GM21515 (cell line): ENCODE data around the gene BBOX1.
"Not testable (repeated sequence)": the region's sequence is repeated elsewhere in the genome, so short reads cannot be mapped to it uniquely, and the experiment has no call there.

Experiments
- ATAC-seq: cut with Tn5 transposase; IDR thresholded peaks from one replicate; pipeline ENCODE4 v1.9.1; 2021; ENCODE audit not compliant: unreplicated experiment

Gene BBOX1

DNA sequence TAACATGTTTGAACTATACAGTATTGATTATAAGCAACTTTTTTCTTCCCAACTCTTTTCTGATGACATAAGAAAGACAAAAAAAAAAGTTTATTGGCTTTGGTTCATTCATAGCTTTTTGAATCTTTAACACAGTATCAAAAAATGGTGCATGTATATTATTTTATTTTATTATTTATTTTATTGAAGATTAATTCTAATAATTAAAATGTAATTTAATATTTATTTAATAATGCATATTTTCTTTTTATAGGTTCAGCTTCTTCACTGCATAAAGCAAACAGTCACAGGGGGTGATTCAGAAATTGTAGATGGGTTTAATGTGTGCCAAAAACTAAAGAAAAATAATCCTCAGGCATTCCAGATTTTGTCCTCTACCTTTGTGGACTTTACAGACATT, 78.8 kb downstream of the BBOX1 start:
- ATAC-seq, result no peak

DNA sequence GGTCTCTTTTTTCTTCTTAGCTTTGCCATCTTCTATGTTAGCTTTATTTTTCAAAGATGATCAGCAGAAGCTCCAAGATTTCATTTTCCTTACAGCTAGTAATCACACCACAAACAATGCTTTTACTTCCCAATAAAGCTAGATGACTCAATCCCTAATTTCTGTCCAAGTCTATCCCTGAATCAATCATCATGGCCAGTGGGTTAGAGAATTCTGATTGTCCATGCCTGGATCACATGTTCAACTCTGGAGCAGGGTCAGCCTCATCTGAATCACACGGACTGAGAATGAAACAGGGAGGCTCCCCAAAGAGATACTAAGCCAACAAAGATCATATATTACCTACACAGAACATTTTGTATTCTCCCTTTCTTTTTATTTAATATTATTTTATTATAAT, 79.6 kb downstream of the BBOX1 start:
- no peak for ATAC-seq

DNA sequence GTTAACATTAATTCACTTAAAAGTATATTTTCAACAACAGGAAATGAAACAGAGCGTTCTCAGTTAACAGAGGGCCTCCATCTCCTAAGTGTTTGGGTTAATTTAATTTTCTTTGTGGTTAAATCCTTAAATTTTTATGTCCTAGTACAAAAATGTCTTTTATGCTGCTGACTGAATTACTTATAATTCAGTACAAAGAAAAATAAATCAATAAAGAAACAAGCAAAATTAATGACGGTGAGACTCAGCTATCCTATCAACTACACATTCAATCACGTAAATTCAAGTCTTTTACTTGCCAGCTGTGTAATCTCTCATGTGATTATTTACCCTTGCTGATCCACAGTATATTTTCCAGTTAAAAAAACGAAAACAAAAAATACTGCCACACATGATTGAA, 81.4 kb downstream of the BBOX1 start:
- no peak for ATAC-seq

DNA sequence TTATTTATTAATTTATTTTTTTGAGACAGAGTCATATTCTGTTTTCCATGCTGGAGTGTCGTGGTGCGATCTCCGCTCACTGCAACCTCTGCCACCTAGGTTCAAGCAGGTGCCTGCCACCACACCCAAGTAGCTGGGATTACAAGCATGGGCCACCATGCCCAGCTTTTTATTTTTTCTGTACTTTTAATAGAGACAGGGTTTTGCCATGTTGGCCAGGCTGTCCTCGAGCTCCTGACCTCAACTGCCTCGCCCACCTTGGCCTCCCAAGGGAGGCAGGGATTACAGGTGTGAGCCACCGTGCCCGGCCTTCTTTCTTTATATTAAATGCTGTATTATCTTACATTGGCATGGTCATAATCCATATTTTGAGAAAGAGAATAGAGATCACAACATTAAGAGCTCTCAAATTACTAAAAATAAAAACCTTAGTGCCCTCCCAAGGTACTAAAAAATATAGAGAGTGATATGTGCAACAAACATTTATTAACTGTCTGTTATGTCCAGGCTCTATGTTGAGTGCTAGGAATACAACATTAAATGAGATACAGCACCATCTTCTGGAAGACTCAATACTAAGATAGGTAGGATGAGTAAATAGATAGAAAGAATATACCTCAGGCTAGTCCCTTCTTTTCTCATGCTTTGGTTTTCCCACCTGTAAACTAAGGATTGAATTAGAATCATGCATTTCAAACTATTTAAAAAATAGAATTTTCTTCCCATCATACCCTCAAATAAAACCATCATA, 84.1 kb downstream of the BBOX1 start:
- no peak for ATAC-seq

DNA sequence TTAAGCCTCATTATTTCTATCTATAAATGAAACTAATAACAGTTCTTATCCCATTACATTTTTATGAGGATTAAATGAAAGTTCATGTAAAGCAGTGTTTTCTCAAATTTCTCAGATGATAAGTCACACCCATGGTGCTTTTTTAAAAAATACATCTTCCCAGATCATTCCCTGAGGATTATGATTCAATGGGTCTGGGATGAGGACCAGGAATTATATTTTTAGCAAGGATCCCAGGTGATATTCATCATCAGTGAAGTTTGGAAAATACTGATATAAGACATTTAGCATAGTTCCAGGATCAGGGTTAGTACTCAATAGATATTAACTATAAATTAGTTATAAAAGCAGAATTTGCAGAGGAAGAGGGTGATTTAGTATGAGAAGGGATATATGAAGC, 89.1 kb downstream of the BBOX1 start:
- ATAC-seq, result no peak

DNA sequence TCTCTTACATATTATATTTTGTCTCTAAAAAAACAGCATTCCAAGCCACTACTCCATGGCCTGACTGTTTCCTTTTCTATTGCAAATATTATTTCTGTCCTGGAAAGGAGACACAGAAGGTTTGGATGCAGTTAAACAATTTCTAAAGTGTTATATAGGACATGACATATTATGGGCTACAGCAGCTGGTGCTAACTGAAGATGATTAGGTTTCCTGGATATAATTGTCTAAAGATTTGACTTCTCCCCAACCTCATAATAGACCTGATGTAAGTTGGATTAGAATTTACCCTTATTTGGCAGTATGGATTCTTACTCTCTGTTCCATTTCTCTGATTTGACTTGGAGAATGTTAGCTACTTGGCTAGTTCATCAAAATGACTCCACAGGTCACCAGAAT, 90.2 kb downstream of the BBOX1 start:
- no peak for ATAC-seq

DNA sequence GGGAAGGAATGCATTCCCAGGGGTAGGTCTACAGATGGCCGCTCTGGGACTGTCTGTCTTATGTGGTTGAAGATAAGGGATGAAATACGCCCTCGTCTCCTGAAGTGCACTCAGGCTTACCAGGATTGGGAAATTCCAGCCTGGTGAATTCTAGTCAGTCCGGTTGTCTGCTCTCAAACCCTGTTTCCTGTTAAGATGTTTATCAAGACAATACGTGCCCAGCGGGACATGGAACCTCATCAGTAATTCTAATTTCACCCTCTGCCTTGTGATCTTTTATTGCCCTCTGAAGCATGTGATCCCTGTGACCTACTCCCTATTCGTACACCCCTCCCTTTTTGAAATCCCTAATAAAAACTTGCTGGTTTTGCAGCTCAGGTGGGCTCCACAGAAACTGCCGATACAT, 95.3 kb downstream of the BBOX1 start:
- not testable (repeated sequence) for ATAC-seq

DNA sequence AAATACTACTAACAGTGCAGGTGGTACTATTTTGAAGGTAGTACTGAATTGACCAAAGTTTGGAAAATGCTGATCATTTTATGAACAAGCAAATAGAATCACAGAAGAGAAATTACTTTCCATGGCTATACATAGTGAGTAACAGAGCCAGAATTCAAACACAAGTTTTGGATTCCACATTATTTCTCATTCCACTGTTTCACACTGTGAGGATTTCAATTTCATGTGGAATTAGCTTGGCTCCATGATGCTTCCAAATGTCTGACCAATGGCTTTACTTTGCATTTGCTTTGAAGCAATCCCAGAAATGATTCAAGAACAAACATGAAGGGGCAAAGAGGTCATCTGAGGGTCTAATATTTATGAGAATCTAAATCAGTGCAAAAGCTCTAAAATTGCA, 98.1 kb downstream of the BBOX1 start:
- ATAC-seq, result no peak

DNA sequence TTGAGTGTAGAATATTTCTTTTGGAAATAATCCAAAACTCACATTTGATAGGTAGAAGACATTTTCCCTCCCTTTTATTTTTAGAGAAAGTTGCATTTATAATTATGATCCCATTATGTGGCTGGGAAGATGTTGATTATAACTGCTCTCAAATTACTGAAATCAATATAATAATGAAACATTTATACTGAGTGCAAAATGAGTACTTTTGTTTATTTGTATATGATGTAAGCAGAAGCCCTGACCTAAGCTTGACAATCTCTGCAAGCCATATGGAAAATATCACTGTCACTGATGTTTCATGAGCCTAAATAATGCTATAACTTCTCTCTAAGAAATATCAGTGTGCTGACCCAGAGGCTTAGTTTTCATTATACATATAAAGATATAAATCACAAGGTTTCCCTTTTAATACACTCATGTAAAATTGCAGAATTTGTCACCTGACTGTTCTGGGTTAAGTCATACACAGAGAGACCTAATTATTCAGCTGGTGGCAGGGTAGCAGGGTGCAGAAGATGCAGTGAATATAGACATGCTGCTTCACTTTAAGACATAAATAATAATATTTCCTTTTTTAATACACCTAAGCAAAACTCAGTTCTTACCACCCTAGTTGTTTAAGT, 99.2 kb downstream of the BBOX1 start:
- ATAC-seq, result no peak

DNA sequence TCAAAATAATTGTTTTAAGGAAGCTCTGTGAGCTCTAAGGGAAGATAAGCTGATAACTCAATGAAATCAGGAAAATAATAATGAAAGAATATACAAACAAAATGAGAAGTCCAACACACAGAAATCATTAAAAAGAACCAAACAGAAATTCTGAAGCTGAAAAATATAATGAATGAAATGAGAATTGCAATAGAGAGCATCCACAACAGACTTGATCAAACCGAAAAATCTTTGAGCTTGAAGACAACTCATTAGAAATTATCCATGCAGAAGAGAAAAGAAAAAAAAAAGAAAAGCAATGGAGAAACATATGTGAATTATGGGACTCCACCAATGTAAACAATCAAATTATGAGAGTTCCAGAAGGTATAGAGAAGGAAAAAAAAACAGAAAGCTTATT, 101.0 kb downstream of the BBOX1 start:
- ATAC-seq, result no peak

DNA sequence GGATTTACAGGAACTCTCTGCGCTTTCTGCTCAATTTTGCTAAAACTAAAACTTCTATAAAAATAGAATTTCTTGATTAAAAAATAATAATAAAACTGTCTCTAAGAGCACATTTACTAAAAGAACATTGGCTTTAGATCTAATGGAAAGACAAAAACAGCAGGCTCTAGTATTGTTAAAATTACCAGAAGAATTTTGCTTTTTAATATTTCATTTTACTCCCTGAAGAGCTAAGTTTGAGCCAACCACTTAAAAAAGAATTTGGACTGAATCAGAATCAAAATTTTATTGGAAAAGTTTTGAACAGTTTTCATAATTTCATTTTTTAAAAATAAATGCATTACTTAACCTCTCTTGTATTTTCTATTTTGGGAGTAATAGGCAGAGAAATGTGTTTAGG, 107.3 kb downstream of the BBOX1 start:
- ATAC-seq, result no peak

DNA sequence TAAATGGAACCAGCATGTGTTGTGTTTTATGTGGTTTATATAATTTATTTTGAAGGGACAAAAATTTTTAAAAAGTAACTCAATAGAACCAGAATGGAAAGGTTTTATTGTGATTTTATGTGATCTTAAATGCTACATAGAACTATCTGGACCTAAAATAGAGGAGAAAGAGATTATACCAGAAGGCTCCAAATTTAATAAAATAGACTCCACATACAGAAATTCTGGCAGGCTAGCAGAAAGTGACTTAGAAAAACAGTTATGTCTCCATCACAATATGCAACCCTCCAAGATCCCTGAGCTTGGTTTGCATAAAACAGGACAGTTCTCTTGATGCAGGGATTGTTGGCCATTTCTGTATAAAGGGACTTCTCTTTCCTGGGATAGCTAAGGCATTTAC, 107.9 kb downstream of the BBOX1 start:
- no peak for ATAC-seq

DNA sequence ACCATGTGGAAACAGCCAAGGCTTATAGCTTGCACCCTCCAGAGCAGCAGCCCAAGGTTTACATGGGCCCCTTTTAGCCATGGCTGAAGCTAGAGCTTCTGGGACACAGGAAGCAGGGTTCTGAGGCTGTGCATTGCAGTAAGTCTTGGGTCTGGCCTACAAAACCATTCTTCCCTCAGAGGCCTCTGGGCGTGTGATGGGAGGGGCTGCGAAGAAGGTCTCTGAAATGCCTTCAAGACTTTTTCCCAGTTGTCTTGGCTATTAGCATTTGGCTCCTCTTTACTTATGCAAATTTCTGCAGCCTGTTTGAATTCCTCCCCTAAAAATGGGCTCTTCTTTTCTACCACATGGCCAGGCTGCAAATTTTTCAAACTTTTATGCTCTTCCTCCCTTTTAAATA, 109.5 kb downstream of the BBOX1 start:
- ATAC-seq, result no peak

DNA sequence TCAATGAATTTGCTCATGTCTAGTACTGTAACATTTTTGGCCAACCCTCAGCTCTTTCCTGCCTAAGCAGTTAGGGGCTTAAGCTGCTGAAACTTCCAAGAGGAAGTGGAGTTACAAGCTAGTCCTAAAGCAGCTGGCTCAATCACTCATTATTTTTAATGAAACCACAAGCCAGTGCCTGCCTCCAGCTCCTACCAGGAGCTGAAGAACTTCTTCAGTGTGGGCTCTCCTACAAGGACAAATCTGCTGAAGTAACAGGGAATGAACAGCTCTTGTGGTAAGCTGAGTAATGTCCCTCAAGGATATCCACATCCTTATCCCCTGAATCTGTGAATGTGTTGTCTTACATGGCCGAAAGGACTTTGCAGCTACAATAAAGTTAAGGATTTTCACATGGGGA, 112.5 kb downstream of the BBOX1 start:
- ATAC-seq, result no peak

DNA sequence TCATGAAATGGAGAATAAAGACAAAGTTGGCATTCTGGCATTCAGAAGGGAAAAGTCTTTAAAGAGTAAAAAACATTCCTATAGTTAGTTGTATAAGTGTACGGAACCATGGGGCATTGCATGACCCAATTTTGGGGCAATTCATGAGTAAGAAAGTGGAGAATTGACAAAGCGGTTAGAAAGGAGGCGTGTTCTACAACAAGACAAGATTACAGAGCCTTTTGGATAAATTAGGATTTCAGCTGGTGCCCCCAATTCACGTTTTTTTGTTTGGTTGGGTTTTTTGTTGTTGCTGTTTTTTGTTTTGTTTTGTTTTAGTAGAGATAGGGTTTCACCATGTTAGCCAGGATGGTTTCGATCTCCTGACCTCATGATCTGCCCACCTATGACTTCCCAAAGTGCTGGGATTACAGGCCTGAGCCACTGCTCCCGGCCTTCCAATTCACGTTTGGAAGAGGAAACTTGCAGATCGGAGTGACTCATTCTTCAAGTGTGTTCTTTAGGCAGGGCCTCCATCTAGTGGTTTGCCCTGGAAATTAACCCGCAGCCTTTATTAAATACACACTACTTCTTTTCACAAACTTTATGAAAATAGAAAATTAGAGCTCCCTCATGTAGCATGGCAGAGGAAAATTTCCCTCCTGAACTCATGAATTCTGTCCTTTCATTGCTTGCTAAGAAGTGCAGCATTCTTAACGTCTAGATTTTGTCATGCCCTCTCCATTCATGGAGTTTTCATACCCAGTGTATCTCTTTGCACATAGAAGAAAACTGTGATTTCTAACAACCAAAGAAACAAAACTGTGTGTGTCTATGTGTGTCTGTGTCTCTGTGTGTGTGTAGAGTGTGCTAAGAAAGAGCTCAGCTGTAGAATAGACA, 118.1 kb downstream of the BBOX1 start:
- ATAC-seq, result peak; percentile 68

DNA sequence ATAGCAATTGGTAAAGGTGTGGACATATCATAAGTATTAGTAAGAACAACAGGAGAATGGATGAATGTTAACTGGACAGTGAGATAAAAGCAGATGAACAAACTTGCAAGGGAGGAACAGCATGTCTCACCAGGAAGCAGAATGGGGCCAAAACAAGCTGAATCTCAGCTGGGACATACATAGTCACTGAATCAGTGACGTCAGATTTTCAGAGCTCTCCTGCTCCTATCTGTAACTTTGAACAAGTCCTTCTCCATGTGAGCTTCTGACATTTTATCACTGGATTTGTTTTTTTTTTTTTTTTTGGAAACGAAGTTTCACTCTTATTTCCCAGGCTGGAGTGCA, 118.7 kb downstream of the BBOX1 start:
- no peak for ATAC-seq

DNA sequence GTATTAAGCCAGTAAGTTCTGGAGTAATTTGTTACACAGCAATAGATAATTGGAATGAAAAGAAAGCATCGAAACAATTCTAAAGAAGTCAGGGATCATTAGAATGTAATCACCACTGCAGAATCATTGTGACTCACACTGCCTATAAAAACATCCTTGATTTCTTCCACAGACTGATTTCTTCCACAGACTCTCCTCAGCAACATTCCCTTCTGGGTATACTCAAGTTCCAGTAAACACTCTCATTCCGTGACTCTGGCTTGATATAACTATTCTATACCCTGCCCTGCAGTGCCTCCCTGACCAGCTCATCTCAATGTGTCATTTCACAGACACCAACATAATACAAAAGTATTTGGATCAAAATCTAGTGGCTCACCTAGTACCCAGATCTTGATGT, 120.5 kb downstream of the BBOX1 start:
- no peak for ATAC-seq

DNA sequence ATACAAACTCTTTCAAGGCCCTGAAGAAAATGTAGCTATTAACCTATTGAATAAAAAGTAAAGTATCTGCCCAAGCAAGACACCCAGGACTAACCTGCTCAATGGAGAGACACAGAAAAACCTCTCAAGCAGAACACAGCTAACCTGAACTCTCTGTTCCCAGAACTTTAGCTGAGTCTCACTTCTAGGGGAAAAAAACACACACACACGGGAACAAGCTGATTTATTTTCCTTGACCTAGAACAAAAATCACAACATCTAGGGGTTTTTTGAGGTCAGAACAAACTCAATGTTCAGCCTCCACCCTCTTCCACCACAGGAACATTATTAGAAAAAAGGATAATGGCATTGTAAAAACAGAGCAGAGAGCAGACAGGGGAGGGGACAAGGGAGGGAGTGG, 121.6 kb downstream of the BBOX1 start:
- ATAC-seq, result no peak

DNA sequence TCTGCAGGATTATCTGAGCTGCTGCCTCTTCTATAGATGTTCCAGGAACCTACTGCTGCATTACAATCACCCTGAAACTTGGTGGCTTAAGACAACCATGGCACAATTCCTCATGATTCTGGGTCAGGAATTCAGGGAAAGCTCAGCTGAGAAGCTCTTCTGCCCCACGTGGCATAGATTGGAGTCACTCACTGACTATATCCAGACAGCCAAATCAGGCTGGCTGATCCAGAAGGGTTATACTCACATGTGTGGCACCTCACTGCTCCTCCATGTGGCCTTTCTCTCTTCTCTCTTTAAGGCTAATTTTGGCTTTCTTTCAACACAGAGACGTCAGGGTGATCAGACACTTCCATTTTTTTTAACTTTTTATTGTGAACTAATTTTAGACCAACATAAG, 125.5 kb downstream of the BBOX1 start:
- no peak for ATAC-seq

DNA sequence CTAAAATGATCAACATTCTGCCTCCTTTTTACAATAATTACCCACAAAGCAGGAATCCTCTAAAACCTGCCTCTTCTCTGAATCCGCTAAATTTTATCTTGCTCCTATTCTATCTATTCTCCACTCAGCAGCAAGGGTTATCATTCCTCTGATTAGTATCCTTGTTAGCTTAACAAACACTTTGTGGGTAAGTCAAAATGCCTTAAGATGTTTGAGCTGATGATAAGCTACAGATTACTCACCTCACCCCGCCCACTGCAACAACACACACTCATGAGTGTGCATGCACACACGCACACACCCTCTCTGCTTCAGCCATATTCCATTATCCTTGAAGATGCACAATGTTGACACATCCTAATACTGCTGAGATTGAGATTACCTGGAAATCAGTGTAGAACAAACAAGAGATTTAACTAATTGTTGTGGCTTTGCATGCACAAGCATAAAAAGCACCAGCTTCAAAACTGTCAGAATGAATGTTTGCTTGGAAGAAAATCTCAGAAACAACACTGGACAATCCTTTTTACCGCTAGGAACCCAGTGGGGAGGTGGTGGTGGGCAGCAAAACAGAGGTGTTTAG, 130.9 kb downstream of the BBOX1 start:
- ATAC-seq, result no peak

DNA sequence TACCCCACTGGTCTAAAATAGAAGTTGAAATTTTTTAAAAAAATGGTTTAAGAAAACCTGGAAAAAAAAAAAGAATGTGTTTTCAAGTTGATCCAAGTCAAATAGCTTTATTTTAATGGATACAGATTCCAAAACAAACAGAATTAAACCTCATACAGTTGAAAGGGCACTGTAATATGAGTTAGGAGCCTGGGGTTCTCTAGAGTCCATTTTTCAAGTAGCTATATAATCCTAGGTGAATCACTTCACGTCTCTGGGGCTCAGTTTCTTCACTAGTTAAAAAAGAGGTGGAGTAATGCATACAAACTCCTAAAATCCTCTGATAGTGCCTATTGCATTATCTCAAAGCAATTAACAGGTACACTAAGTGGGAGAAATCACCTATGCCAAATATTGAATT, 132.9 kb downstream of the BBOX1 start:
- ATAC-seq, result no peak

DNA sequence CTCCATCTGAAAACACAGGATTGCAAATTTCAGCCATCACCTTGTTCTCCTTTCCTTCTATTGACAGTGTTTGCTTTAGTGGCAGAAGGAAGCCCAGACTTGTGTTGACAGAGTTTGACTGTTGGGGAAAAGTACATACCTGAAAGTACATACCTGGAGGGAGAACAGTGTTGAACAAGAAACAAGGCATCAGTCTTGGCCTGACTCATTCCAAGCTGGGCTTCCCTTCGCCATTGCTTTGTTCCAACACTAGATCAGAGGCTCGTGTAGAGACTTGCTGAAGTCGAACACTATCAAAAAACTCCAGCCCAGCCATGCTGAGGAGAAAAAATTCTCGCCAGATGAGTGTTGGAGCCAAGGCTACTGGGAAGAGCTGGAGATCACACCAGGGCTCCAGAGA, 133.4 kb downstream of the BBOX1 start:
- no peak for ATAC-seq
